ENCODE results near the gene ADAMTS6.

Gene ADAMTS6

GRCh38 chr5:65276178-65276890 is 205.4 kb downstream of the ADAMTS6 start:
- DNase-seq (ENCODE audit: low read depth), result no peak

GRCh38 chr5:65271906-65272305 is 209.8 kb downstream of the ADAMTS6 start:
- DNase-seq (ENCODE audit: low read depth), result no peak

GRCh38 chr5:65268525-65268924 is 213.2 kb downstream of the ADAMTS6 start:
- no peak for DNase-seq (ENCODE audit: low read depth)

GRCh38 chr5:65264420-65264819 is 217.3 kb downstream of the ADAMTS6 start:
- no peak for DNase-seq (ENCODE audit: low read depth)

GRCh38 chr5:65263321-65263720 is 218.4 kb downstream of the ADAMTS6 start:
- peak; percentile 68 for DNase-seq (ENCODE audit: low read depth)

GRCh38 chr5:65262649-65263059 is 219.1 kb downstream of the ADAMTS6 start:
- DNase-seq (ENCODE audit: low read depth), result peak; percentile 94

- peak; percentile 24 for DNase-seq (ENCODE audit: low read depth)
These were observed 219.6 kb downstream of the ADAMTS6 start for GRCh38 chr5:65262096-65262495.

- DNase-seq (ENCODE audit: low read depth), result no peak
These were observed 220.2 kb downstream of the ADAMTS6 start for GRCh38 chr5:65261499-65261898.

GRCh38 chr5:65255294-65255693 is 226.4 kb downstream of the ADAMTS6 start:
- DNase-seq (ENCODE audit: low read depth), result no peak

GRCh38 chr5:65252977-65253376 is 228.7 kb downstream of the ADAMTS6 start:
- no peak for DNase-seq (ENCODE audit: low read depth)

GRCh38 chr5:65248896-65249295 is 232.8 kb downstream of the ADAMTS6 start:
- no peak for DNase-seq (ENCODE audit: low read depth)

- peak; percentile 29 for DNase-seq (ENCODE audit: low read depth)
These were observed 234.1 kb downstream of the ADAMTS6 start for GRCh38 chr5:65247594-65247993.

GRCh38 chr5:65246741-65247140 is 235.0 kb downstream of the ADAMTS6 start:
- DNase-seq (ENCODE audit: low read depth), result no peak

GRCh38 chr5:65244031-65244430 is 237.7 kb downstream of the ADAMTS6 start:
- DNase-seq (ENCODE audit: low read depth), result no peak

- DNase-seq (ENCODE audit: low read depth), result no peak
These were observed 238.6 kb downstream of the ADAMTS6 start for GRCh38 chr5:65243161-65243560.

GRCh38 chr5:65229841-65230240 is 251.9 kb downstream of the ADAMTS6 start:
- no peak for DNase-seq (ENCODE audit: low read depth)

- DNase-seq (ENCODE audit: low read depth), result peak; percentile 47
These were observed 267.7 kb downstream of the ADAMTS6 start for GRCh38 chr5:65213921-65214525.

- peak; percentile 94 for DNase-seq (ENCODE audit: low read depth)
These were observed 272.4 kb downstream of the ADAMTS6 start for GRCh38 chr5:65209341-65209740.

- peak; percentile 26 for DNase-seq (ENCODE audit: low read depth)
These were observed 276.8 kb downstream of the ADAMTS6 start for GRCh38 chr5:65204966-65205365.

- peak; percentile 95 for DNase-seq (ENCODE audit: low read depth)
These were observed 278.0 kb downstream of the ADAMTS6 start for GRCh38 chr5:65203746-65204145.

- DNase-seq (ENCODE audit: low read depth), result peak; percentile 86
These were observed 281.6 kb downstream of the ADAMTS6 start for GRCh38 chr5:65199993-65200675.

- DNase-seq (ENCODE audit: low read depth), result peak; percentile 99
These were observed 283.1 kb downstream of the ADAMTS6 start for GRCh38 chr5:65198456-65199120.

Measured in EH (cell line).